HepG2 (cell line): ENCODE data around the gene SLC8A2. TPM values are rescaled to one million over a fixed set of nuclear protein-coding genes. Genes with fewer than 3 reads are reported as not detected.

Experiments
- BRCA1 ChIP-seq: sonication (generic); formaldehyde crosslinking; IDR thresholded peaks from 2 replicates; pipeline ENCODE4 v1.4.0; 2020; ENCODE audit warnings: missing genetic modification reagents
- CENPBD1 ChIP-seq: sonication (generic); formaldehyde crosslinking; IDR thresholded peaks from 2 replicates; pipeline ENCODE4 v1.8.0; 2022; ENCODE audit warnings: missing genetic modification reagents, low read depth, mild to moderate bottlenecking, borderline replicate concordance
- GATAD2A ChIP-seq: IDR thresholded peaks from 2 replicates; pipeline ENCODE4 v1.6.1; 2016
- KAT7 ChIP-seq: IDR thresholded peaks from 2 replicates; pipeline ENCODE4 v1.6.1; 2018; ENCODE audit warnings: borderline replicate concordance, missing compliant biosample characterization
- MAFG ChIP-seq: sonication (generic); formaldehyde crosslinking; IDR thresholded peaks from 2 replicates; pipeline ENCODE4 v1.5.1; 2020; ENCODE audit warnings: mild to moderate bottlenecking, missing genetic modification reagents
- RXRB ChIP-seq: IDR thresholded peaks from 2 replicates; pipeline ENCODE4 v1.6.1; 2016; ENCODE audit warnings: borderline replicate concordance, missing genetic modification reagents, missing compliant biosample characterization
- SETDB1 ChIP-seq: sonication (generic); formaldehyde crosslinking; IDR thresholded peaks from 2 replicates; pipeline ENCODE4 v1.5.1; 2020; ENCODE audit warnings: missing genetic modification reagents, mild to moderate bottlenecking, borderline replicate concordance
- SKIL ChIP-seq: sonication (generic); formaldehyde crosslinking; IDR thresholded peaks from 2 replicates; pipeline ENCODE4 v1.8.0; 2022; ENCODE audit warnings: missing genetic modification reagents, mild to moderate bottlenecking, moderate library complexity, borderline replicate concordance
- SNAPC2 ChIP-seq: sonication (generic); formaldehyde crosslinking; IDR thresholded peaks from 2 replicates; pipeline ENCODE4 v1.8.1; 2022; ENCODE audit warnings: mild to moderate bottlenecking, missing genetic modification reagents
- TEAD3 ChIP-seq: optimal IDR thresholded peaks from 2 replicates; pipeline ENCODE3; 2016; ENCODE audit warnings: borderline replicate concordance
- TMF1 ChIP-seq: sonication (generic); formaldehyde crosslinking; IDR thresholded peaks from 2 replicates; pipeline ENCODE4 v1.8.1; 2022; ENCODE audit warnings: low read depth, missing genetic modification reagents
- ZFY ChIP-seq: sonication (generic); formaldehyde crosslinking; IDR thresholded peaks from 2 replicates; pipeline ENCODE4 v1.4.0; 2020; ENCODE audit warnings: missing genetic modification reagents
- ZNF160 ChIP-seq: sonication (generic); formaldehyde crosslinking; IDR thresholded peaks from 2 replicates; pipeline ENCODE4 v1.8.0; 2022; ENCODE audit warnings: mild to moderate bottlenecking, inconsistent platforms, missing genetic modification reagents
- ZNF615 ChIP-seq: sonication (generic); formaldehyde crosslinking; IDR thresholded peaks from 2 replicates; pipeline ENCODE4 v1.5.0; 2020; ENCODE audit warnings: mild to moderate bottlenecking, missing genetic modification reagents, borderline replicate concordance
- ZNF674 ChIP-seq: sonication (generic); formaldehyde crosslinking; IDR thresholded peaks from 2 replicates; pipeline ENCODE4 v1.5.0; 2020; ENCODE audit warnings: low read depth, mild to moderate bottlenecking, missing genetic modification reagents
- ZNF7 ChIP-seq: IDR thresholded peaks from 2 replicates; pipeline ENCODE4 v1.6.1; 2016; ENCODE audit warnings: missing biosample characterization, missing genetic modification reagents
- ZNF703 ChIP-seq: sonication (generic); formaldehyde crosslinking; IDR thresholded peaks from 2 replicates; pipeline ENCODE4 v1.5.1; 2020; ENCODE audit warnings: missing genetic modification reagents, mild to moderate bottlenecking, moderate library complexity, borderline replicate concordance
- polyA plus RNA-seq, 8 experiments: library from polyadenylated mRNA; depleted of rRNA in 3 of 8; stranded (reverse) in 7 of 8; unstranded in 1 of 8; fragments of >200 nt; fragmentation: Illumina TruSeq in 4 of 8; extraction: Trizol in 4 of 8; gene quantifications; 2 replicates each; pipeline versions ENCODE4 v1.2.1 to v1.2.3, GENCODE V29; 2011 to 2016; ENCODE audit warnings: low read depth in 4 of 8, missing spikeins in 1 of 8, mixed read lengths in 1 of 8; ENCODE audit not compliant: insufficient read depth in 1 of 8
- total RNA-seq, 5 experiments: library from RNA; depleted of rRNA; stranded (reverse); fragments of >200 nt; fragmentation: Illumina TruSeq; extraction: Trizol; gene quantifications; 2 replicates each; pipeline ENCODE4 v1.2.3, GENCODE V29; 2016; ENCODE audit warnings: low read depth in 1 of 5
- TF ChIP-seq, protein P1 (sequence below): sonication (generic); formaldehyde crosslinking; IDR thresholded peaks from 2 replicates; pipeline ENCODE4 v1.8.1; 2023; ENCODE audit warnings: mild to moderate bottlenecking, missing genetic modification reagents
- TF ChIP-seq, protein P2 (sequence below): sonication (generic); formaldehyde crosslinking; IDR thresholded peaks from 2 replicates; pipeline ENCODE4 v1.4.0; 2020; ENCODE audit warnings: mild to moderate bottlenecking, missing genetic modification reagents
- TF ChIP-seq, protein P3 (sequence below): sonication (generic); formaldehyde crosslinking; IDR thresholded peaks from 2 replicates; pipeline ENCODE4 v1.5.1; 2020; ENCODE audit warnings: missing genetic modification reagents, mild to moderate bottlenecking, borderline replicate concordance

SLC8A2 gene
- total and polyA plus RNA-seq, 2 of the 13 experiments (the other 11 are each of a cell fraction or from before 2014, with no cell fraction given): 0.02 TPM; not detected in 1

DNA sequence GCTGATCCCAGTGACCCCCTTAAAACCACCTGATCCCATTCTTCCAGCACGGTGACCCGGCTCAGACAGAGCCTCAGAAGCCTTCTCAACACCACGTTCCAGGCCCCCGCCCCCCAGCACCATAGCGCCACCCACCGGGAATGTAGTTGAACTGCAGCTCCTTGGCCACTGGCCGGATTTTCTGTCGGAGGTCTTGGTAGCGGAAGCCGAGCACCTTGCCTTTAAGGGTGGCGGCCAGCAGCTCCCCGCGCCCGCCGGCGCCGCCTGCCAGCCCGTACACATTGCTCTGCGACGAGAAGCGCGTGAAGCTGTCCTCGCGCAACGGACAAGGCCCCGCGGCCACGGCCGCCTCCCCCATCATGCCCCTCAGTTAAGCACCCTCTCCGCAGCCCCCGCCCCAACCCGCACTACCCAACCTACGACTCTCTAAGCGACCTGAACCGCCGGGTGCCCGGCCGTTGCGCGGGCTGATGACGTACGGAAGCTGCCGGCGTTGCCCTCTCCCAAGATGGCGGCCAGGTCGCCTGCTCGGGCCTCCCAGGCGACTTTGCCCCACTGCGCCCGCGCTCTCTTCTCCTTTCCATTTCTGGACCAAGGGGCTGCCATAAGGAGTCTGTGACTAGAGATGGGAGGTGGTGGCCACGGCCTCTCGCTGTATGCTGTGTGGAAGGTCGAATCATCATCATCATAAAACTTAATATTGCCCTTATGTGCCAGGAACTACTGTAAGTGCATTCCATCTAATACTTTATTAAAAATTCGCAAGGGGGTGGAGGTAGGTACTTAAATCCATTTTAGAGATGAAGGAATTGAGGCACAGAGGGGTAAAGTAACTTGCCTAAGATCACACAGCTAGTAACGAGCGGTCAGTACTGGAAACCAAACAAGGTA lies 12.4 kb upstream of the SLC8A2 start, which contains the start of gene KPTN (continued):
- TF ChIP-seq ZNF703 (CRISPR knock-in tag) (no peak), SKIL (no peak), ZNF160 (CRISPR knock-in tag) (0 out of 2 replicates have a peak, but pooled peaks have one; percentile 59), ZNF615 (CRISPR knock-in tag) (no peak), ZNF674 (CRISPR knock-in tag) (no peak), ZFY (CRISPR knock-in tag) (peak; percentile 81), CENPBD1 (no peak), GATAD2A (no peak), BRCA1 (CRISPR knock-in tag) (peak; percentile 53; the same call in 1 of the 2 replicates), SETDB1 (CRISPR knock-in tag) (no peak), ZNF7 (CRISPR knock-in tag) (no peak), RXRB (CRISPR knock-in tag) (peak; percentile 15; the same call in 1 of the 2 replicates), SNAPC2 (CRISPR knock-in tag) (no peak), KAT7 (CRISPR knock-in tag) (peak; percentile 17; the same call in 1 of the 2 replicates), MAFG (CRISPR knock-in tag) (no peak), TEAD3 (peak; percentile 97), TMF1 (CRISPR knock-in tag) (no peak)
- TF ChIP-seq, protein P1, sequence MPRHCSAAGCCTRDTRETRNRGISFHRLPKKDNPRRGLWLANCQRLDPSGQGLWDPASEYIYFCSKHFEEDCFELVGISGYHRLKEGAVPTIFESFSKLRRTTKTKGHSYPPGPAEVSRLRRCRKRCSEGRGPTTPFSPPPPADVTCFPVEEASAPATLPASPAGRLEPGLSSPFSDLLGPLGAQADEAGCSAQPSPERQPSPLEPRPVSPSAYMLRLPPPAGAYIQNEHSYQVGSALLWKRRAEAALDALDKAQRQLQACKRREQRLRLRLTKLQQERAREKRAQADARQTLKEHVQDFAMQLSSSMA (CRISPR knock-in tag): no peak
- TF ChIP-seq, protein P2, sequence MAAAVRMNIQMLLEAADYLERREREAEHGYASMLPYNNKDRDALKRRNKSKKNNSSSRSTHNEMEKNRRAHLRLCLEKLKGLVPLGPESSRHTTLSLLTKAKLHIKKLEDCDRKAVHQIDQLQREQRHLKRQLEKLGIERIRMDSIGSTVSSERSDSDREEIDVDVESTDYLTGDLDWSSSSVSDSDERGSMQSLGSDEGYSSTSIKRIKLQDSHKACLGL (CRISPR knock-in tag): peak; percentile 64; the same call in 1 of the 2 replicates
- TF ChIP-seq, protein P3, sequence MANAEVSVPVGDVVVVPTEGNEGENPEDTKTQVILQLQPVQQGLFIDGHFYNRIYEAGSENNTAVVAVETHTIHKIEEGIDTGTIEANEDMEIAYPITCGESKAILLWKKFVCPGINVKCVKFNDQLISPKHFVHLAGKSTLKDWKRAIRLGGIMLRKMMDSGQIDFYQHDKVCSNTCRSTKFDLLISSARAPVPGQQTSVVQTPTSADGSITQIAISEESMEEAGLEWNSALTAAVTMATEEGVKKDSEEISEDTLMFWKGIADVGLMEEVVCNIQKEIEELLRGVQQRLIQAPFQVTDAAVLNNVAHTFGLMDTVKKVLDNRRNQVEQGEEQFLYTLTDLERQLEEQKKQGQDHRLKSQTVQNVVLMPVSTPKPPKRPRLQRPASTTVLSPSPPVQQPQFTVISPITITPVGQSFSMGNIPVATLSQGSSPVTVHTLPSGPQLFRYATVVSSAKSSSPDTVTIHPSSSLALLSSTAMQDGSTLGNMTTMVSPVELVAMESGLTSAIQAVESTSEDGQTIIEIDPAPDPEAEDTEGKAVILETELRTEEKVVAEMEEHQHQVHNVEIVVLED (CRISPR knock-in tag): peak; percentile 91
